NOMO-1 treated with DMSO at 0.1 percent for 48 hours (cell line): Measurements from ENCODE around the gene HAPLN1.
A peak's percentile ranks its signal among the peaks of the same experiment; 100 is the strongest.
"Not testable (repeated sequence)": the region's sequence is repeated elsewhere in the genome, so short reads cannot be mapped to it uniquely, and the experiment has no call there.

ENCODE experiments used
- DNase-seq: peaks from one replicate; lab custom pipeline; 2025; ENCODE audit not compliant: unreplicated experiment; lab: John Stamatoyannopoulos, UW

HAPLN1 gene

GRCh38 chr5:83720836-83721537 is at the start of gene HAPLN1:
TSS of gene HAPLN1 (minus strand) at chr5:83720855. CDS start at chr5:83673523, 47,332 bp downstream.
- no peak for DNase-seq

DNA sequence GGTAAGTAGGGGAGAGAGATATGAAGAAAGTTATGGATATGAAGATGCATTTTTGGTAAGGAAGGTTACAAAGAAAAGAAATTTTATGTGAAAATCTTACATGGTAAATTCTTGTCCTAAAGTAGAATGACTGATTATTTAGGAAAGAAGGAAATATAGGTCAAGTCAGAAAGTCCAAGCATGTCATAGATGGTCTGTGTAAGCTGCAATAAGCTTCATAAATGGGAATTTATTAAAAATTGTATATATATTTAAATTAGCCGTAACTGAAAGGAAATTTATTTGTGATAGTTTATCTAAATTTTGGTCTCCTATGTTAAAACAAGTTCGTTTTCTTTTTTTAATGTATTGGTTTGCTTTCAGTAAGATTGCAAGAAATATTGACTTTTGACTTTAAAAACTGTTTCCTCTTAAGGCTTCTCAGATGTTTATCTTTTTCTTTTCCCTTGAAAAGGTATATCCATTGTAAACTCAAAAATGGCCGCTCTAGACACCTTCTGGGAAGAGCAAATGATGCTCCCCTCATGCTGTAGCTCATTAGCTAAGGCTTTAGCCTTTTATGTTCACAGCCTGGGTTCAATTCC is 46.8 kb upstream of the HAPLN1 start:
- DNase-seq, result no peak

GRCh38 chr5:83764101-83764500 is 43.4 kb upstream of the HAPLN1 start:
- no peak for DNase-seq

DNA sequence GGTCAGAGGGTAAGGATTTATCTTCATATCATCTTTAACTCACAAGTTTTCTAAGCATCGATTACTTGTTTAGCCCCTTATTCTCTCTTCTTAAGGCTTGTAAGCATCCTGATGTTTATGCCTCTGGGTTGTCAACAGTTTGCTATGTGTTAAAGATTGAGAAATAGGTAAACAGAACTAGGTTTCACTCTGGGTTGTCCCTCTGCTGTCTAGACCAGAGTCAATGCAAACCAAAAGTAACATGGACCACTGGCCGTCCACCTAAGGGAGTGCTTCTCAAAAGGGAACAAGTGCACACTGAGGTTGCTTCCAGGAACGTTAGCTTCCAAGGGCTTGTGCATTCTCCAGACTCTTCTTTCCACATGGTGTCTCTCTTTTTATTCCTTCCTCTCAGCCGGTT is 39.9 kb upstream of the HAPLN1 start:
- DNase-seq, result no peak

GRCh38 chr5:83752700-83753099 is 32.0 kb upstream of the HAPLN1 start:
- no peak for DNase-seq

- DNase-seq, result peak; percentile 56
Observed at GRCh38 chr5:83751201-83751600, 30.5 kb upstream of the HAPLN1 start.

GRCh38 chr5:83750749-83751148 is 30.1 kb upstream of the HAPLN1 start:
- peak; percentile 90 for DNase-seq

DNA sequence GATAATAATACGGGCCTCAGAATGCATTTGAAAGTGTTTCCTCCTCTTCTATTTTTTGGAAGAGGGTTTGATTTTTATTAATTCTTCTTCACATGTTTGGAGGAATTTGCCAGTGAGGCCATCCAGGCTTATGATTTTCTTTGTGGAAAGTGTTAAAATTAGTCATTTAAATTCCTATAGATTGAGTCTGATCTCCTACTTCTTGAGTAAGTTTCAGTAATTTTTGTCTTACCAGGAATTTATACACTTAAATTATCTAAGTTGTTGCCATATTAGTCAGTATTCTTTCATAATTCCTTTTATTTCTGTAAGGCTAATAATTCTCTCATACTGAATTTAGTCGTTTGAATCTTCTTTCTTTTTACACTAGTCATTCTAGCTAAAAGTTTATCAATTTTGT is 25.2 kb upstream of the HAPLN1 start:
- DNase-seq, result no peak

DNA sequence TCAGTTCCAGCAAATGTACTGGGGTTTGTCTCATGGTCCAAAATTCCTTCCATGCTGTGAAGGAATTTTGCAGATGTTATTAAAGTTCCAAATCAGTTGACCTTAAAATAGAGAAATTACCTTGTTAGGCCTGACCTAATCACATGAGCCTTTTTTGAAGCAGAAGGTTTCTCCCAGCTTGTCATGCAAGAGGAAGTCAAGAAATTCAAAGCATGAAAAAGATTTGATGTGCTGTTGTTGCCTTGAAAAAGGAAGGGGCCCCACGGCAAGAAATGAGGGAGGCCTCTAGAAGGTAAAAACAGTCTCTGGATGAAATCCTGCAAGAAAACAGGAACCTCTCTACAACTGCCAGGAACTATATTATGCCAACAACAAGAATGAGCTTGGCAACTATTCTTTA is 24.2 kb upstream of the HAPLN1 start:
- DNase-seq, result peak; percentile 96

DNA sequence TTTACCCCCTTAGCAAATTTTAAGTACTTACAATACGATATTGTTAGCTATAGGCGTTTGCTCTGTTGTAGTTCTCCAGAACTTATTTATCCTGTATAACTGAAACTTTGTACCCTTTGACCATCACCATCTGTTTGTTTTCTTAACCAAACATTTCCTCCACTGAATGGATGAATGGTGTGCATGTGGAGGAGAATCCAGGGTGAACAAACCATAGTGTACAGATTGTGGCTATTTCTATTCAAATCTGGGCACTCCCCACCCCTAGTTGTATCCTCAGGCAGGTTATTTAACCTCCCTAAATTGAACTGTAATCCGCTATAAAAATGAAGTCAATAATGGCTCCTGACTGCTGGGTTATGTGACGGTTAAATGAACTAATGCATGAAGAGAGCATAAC is 21.4 kb upstream of the HAPLN1 start:
- DNase-seq, result no peak

DNA sequence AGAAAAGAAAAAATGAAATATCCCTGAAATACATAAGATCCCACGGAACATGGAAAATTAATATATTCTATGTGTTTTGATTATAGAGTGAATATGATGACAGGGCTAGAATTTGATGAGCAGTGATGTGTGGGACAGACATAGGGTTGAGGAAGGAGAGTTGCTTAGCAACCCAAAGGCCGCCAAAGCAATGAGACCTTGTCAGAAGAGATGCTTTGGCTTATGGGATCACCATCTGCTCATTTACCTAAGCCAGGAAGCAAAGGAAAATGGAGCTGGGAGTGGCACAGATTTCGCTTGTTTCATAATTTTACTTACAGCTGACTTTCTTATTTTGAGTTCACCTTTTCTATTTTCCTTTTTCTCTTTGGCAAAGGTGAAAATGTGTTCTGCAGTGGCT is 20.9 kb upstream of the HAPLN1 start:
- no peak for DNase-seq

- DNase-seq, result peak; percentile 47
Observed at GRCh38 chr5:83740741-83741140, 20.1 kb upstream of the HAPLN1 start.

GRCh38 chr5:83736169-83736568 is 15.5 kb upstream of the HAPLN1 start:
- not testable (repeated sequence) for DNase-seq

DNA sequence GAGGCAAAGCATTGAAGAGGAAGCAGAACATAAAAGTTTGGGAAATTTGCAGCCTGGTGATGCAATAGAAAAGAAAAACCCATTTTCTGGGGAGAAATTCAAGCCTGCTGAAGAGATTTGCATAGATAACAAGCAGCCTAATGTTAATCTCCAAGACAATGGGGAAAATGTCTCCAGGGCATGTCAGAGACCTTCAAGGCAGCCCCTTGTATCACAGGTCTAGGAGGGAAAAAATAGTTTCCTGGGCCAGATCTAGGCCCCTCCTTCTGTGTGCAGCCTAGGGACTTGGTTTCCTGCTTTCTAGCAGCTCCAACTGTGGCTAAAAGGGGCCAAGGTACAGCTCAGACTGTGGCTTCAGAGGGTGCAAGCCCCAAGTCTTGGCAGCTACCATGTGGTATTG is 14.4 kb upstream of the HAPLN1 start:
- DNase-seq, result not testable (repeated sequence)

- peak; percentile 77 for DNase-seq
Observed at GRCh38 chr5:83731638-83732037, 11.0 kb upstream of the HAPLN1 start.

- no peak for DNase-seq
Observed at GRCh38 chr5:83729362-83729761, 8.7 kb upstream of the HAPLN1 start.

DNA sequence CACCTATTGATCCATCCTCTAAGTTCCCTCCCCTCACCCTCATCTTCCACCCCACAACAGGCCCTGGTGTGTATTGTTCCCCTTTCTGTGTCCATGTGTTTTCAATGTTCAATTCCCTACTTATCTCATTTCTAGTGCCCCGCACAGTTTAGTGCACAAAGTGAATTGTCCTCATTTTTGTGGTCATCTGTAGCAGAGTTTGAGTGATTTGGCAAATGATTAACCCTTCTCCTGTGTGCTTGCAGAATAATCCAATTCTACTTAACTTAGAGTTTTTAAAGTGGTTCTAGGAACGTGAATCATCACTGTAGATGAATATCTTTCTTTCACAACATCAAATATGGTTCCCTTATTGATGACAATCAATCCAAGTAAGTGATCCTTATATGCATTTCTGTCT is 6.3 kb upstream of the HAPLN1 start:
- DNase-seq, result no peak

- DNase-seq, result no peak
Observed at GRCh38 chr5:83724935-83725334, 4.3 kb upstream of the HAPLN1 start.

GRCh38 chr5:83724001-83724400 is 3.3 kb upstream of the HAPLN1 start:
- no peak for DNase-seq

DNA sequence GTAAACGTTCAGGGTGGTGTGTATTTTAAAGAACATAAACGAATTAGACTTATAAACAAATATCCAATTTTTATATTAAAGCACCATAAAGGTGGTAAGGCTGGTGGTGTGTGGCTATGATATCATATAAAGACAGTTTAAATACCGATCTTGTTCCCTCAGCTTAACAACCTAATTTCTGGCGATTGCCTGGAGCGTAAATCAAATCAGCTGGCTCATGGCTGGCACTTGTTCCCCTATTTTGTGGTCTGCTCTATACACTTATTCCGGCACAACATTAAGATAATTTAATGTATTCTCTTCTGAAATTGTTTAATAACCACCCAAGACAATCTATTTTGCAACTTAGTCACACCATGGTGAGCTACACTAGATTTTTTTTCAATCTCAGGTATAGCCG is 2.4 kb upstream of the HAPLN1 start:
- DNase-seq, result no peak

- peak; percentile 51 for DNase-seq
Observed at GRCh38 chr5:83721953-83722901, 1.6 kb upstream of the HAPLN1 start.
